HEK293 (cell line): Measurements from ENCODE around the gene GRM5.

ENCODE experiments used
- CTCF ChIA-PET: fragments of 350-600 bp; formaldehyde crosslinking; extraction: SDS; loops from one replicate; lab custom pipeline; 2021; ENCODE audit warnings: antibody characterized with exemption; lab: Yijun Ruan, JAX
- POLR2A ChIA-PET: fragments of 300-600 bp; formaldehyde crosslinking; extraction: SDS; loops from one replicate; lab custom pipeline; 2020; ENCODE audit warnings: antibody characterized with exemption, inconsistent platforms; lab: Yijun Ruan, JAX
- H3K27ac ChIP-seq: fragments of 200-500 bp; sonication (Bioruptor generic); 2 replicates; pipeline ENCODE4 v1.5.1; 2014; ENCODE audit warnings: low read depth, low read length, control low read depth, inconsistent platforms; ENCODE audit errors: extremely low read depth
- H3K36me3 ChIP-seq, 2 experiments: fragments of 200-500 bp in 1 of 2; sonication (Bioruptor generic) in 1 of 2; 1 replicate in 1 of 2; 2 replicates in 1 of 2; pipeline ENCODE4 v1.5.1; 2014 to 2017; ENCODE audit warnings: inconsistent platforms in 2 of 2, low read length in 2 of 2; ENCODE audit not compliant: control insufficient read depth in 2 of 2, insufficient read depth in 1 of 2
- H3K4me1 ChIP-seq: fragments of 200-500 bp; sonication (Bioruptor generic); 2 replicates; pipeline ENCODE4 v1.5.1; 2014; ENCODE audit warnings: mild to moderate bottlenecking, low read length, inconsistent platforms; ENCODE audit not compliant: control insufficient read depth, insufficient read depth
- H3K4me3 ChIP-seq: 2 replicates; pipeline ENCODE4 v1.5.1; 2011; ENCODE audit warnings: low read depth, mild to moderate bottlenecking, control low read depth, low read length, moderate library complexity
- H3K9me3 ChIP-seq: fragments of 200-500 bp; sonication (Bioruptor generic); 2 replicates; pipeline ENCODE4 v1.5.1; 2014; ENCODE audit warnings: low read depth, low read length, inconsistent platforms; ENCODE audit not compliant: control insufficient read depth, insufficient read depth
- ZFP3 ChIP-seq: fragments of 450-650 bp; formaldehyde crosslinking; IDR thresholded peaks from 2 replicates; pipeline ENCODE4 v1.5.1; 2016; ENCODE audit warnings: low read depth, missing biosample characterization, missing genetic modification characterization
- ZIC2 ChIP-seq: fragments of 450-650 bp; formaldehyde crosslinking; IDR thresholded peaks from 2 replicates; pipeline ENCODE4 v1.5.1; 2016; ENCODE audit warnings: missing biosample characterization, missing genetic modification characterization
- ZNF211 ChIP-seq: fragments of 450-650 bp; formaldehyde crosslinking; IDR thresholded peaks from 2 replicates; pipeline ENCODE4 v1.5.1; 2016; ENCODE audit warnings: low read depth, missing biosample characterization, missing genetic modification characterization
- ZNF24 ChIP-seq: fragments of 450-650 bp; formaldehyde crosslinking; IDR thresholded peaks from 2 replicates; pipeline ENCODE4 v1.5.1; 2016; ENCODE audit warnings: missing biosample characterization, missing genetic modification characterization
- ZNF302 ChIP-seq: fragments of 450-650 bp; formaldehyde crosslinking; IDR thresholded peaks from 2 replicates; pipeline ENCODE4 v1.5.1; 2016; ENCODE audit warnings: missing biosample characterization, missing genetic modification characterization, low read depth
- ZNF341 ChIP-seq: fragments of 450-650 bp; formaldehyde crosslinking; IDR thresholded peaks from 2 replicates; pipeline ENCODE4; 2016; ENCODE audit warnings: low read depth, missing biosample characterization, missing genetic modification characterization
- ZNF37A ChIP-seq: fragments of 450-650 bp; IDR thresholded peaks from 2 replicates; pipeline ENCODE4 v1.5.1; 2018; ENCODE audit warnings: missing biosample characterization, missing genetic modification characterization
- ZNF404 ChIP-seq: fragments of 450-650 bp; formaldehyde crosslinking; IDR thresholded peaks from 2 replicates; pipeline ENCODE4 v1.5.1; 2017; ENCODE audit warnings: missing biosample characterization, missing genetic modification characterization
- ZNF501 ChIP-seq: fragments of 450-650 bp; formaldehyde crosslinking; IDR thresholded peaks from 2 replicates; pipeline ENCODE4 v1.5.1; 2016; ENCODE audit warnings: missing biosample characterization, missing genetic modification characterization
- ZNF544 ChIP-seq: fragments of 450-650 bp; formaldehyde crosslinking; IDR thresholded peaks from 2 replicates; pipeline ENCODE4 v1.5.0; 2017; ENCODE audit warnings: missing biosample characterization, missing genetic modification characterization
- ZNF585B ChIP-seq: fragments of 450-650 bp; formaldehyde crosslinking; IDR thresholded peaks from 2 replicates; pipeline ENCODE4 v1.5.1; 2016; ENCODE audit warnings: missing biosample characterization, missing genetic modification characterization
- ZNF654 ChIP-seq: fragments of 450-650 bp; formaldehyde crosslinking; IDR thresholded peaks from 2 replicates; pipeline ENCODE4 v1.5.1; 2016; ENCODE audit warnings: low read depth, missing biosample characterization, missing genetic modification characterization
- ZNF660 ChIP-seq: fragments of 450-650 bp; IDR thresholded peaks from 2 replicates; pipeline ENCODE4 v1.5.1; 2018; ENCODE audit warnings: missing biosample characterization, mild to moderate bottlenecking, missing genetic modification characterization
- ZNF76 ChIP-seq: fragments of 450-650 bp; formaldehyde crosslinking; IDR thresholded peaks from 2 replicates; pipeline ENCODE4; 2016; ENCODE audit warnings: low read depth, missing biosample characterization, missing genetic modification characterization, borderline replicate concordance
- ZNF785 ChIP-seq: fragments of 450-650 bp; formaldehyde crosslinking; IDR thresholded peaks from 2 replicates; pipeline ENCODE4 v1.5.1; 2016; ENCODE audit warnings: missing biosample characterization, missing genetic modification characterization
- ZNF830 ChIP-seq: fragments of 450-650 bp; IDR thresholded peaks from 2 replicates; pipeline ENCODE4 v1.5.0; 2018; ENCODE audit warnings: missing biosample characterization, missing genetic modification characterization, low read depth, mild to moderate bottlenecking, moderate library complexity
- ZNF837 ChIP-seq: fragments of 450-650 bp; formaldehyde crosslinking; IDR thresholded peaks from 2 replicates; pipeline ENCODE4 v1.5.1; 2016; ENCODE audit warnings: missing biosample characterization, missing genetic modification characterization
- TF ChIP-seq, protein P1 (sequence below): fragments of 450-650 bp; formaldehyde crosslinking; IDR thresholded peaks from 2 replicates; pipeline ENCODE4 v1.5.1; 2016; ENCODE audit warnings: missing biosample characterization, missing genetic modification characterization
- TF ChIP-seq, protein P2 (sequence below): fragments of 450-650 bp; formaldehyde crosslinking; IDR thresholded peaks from 2 replicates; pipeline ENCODE4 v1.5.1; 2016; ENCODE audit warnings: missing biosample characterization, missing genetic modification characterization
- TF ChIP-seq, protein P3 (sequence below): fragments of 450-650 bp; formaldehyde crosslinking; IDR thresholded peaks from 2 replicates; pipeline ENCODE4 v1.5.1; 2016; ENCODE audit warnings: missing biosample characterization, missing genetic modification characterization
- TF ChIP-seq, protein P4 (sequence below): fragments of 450-650 bp; formaldehyde crosslinking; IDR thresholded peaks from 2 replicates; pipeline ENCODE4 v1.5.1; 2016; ENCODE audit warnings: missing biosample characterization, missing genetic modification characterization
- TF ChIP-seq, protein P5 (sequence below): sonication (generic); formaldehyde crosslinking; IDR thresholded peaks from 2 replicates; pipeline ENCODE4 v1.8.1; 2022; ENCODE audit warnings: mild to moderate bottlenecking, moderate library complexity, missing genetic modification reagents

GRM5 gene

DNA sequence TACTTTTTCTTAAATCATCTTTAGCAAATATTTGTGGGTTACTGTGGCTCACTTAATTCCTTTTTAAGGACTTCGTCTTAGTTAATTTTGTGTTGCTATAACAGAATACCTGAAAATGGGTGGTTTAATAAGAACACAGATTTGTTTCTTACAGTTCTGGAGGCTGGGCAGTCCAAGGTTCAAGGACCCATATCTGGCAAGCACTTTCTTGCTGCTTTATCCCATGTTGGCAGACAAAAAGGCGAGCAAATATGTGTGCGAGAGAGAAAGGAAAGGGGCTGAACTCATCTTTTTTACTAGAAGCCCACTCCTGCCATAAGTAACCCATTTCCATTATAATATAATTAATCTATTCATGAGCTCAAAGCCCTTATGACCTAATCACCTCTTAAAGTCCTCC is 246.2 kb downstream of the GRM5 start:
- Histone ChIP-seq H3K4me3 (no peak overlapping the region), H3K27ac (no peak overlapping the region), H3K4me1 (no peaks in the 10 kb centered on the region), H3K36me3 (no peaks in the 10 kb centered on the region), H3K9me3 (no peaks in the 10 kb centered on the region)
- TF ChIP-seq ZNF404 (tag by site-specific recombination) = no peak
- TF ChIP-seq ZNF585B = no peak
- TF ChIP-seq, protein P1, sequence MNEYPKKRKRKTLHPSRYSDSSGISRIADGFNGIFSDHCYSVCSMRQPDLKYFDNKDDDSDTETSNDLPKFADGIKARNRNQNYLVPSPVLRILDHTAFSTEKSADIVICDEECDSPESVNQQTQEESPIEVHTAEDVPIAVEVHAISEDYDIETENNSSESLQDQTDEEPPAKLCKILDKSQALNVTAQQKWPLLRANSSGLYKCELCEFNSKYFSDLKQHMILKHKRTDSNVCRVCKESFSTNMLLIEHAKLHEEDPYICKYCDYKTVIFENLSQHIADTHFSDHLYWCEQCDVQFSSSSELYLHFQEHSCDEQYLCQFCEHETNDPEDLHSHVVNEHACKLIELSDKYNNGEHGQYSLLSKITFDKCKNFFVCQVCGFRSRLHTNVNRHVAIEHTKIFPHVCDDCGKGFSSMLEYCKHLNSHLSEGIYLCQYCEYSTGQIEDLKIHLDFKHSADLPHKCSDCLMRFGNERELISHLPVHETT (tag by site-specific recombination) = no peak
- no peak for TF ChIP-seq ZNF302 (tag by site-specific recombination)
- no peak for TF ChIP-seq ZNF211 (tag by site-specific recombination)
- no peak for TF ChIP-seq ZNF660 (tag by site-specific recombination)
- ChIA-PET CTCF (no interaction called here), POLR2A (no interaction called here)

DNA sequence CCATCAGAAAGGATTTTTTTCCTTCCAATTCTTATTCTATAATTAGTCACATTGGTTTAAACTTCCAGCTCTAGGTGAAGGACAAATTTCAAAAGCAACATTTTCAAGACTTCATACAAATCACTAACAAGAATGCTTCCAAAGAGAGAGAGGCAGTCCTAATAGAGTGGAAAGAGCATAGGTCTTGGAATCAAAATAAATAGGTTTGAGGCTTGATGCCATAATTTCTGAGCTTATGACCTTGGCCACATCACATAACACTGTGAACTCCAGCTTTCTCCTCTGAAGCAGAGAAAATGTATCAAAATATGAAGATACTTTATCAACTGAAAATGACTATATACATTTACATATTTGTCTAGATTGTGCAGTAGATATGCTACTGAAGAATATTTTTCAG is 246.8 kb downstream of the GRM5 start:
- Histone ChIP-seq H3K4me3 (no peak overlapping the region), H3K27ac (no peak overlapping the region), H3K9me3 (no peaks in the 10 kb centered on the region), H3K4me1 (no peaks in the 10 kb centered on the region), H3K36me3 (no peaks in the 10 kb centered on the region)
- POLR2A ChIA-PET = no interaction called here
- TF ChIP-seq, protein P2, sequence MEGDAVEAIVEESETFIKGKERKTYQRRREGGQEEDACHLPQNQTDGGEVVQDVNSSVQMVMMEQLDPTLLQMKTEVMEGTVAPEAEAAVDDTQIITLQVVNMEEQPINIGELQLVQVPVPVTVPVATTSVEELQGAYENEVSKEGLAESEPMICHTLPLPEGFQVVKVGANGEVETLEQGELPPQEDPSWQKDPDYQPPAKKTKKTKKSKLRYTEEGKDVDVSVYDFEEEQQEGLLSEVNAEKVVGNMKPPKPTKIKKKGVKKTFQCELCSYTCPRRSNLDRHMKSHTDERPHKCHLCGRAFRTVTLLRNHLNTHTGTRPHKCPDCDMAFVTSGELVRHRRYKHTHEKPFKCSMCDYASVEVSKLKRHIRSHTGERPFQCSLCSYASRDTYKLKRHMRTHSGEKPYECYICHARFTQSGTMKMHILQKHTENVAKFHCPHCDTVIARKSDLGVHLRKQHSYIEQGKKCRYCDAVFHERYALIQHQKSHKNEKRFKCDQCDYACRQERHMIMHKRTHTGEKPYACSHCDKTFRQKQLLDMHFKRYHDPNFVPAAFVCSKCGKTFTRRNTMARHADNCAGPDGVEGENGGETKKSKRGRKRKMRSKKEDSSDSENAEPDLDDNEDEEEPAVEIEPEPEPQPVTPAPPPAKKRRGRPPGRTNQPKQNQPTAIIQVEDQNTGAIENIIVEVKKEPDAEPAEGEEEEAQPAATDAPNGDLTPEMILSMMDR (tag by site-specific recombination) = no peak
- TF ChIP-seq ZNF24 (tag by site-specific recombination) = no peak
- no peak for TF ChIP-seq ZIC2 (tag by site-specific recombination)
- TF ChIP-seq, protein P1 (tag by site-specific recombination) = no peak
- TF ChIP-seq ZNF341 = no peak
- no peak for TF ChIP-seq ZNF830 (tag by site-specific recombination)
- no peak for TF ChIP-seq ZNF837 (tag by site-specific recombination)
- TF ChIP-seq ZNF654 (tag by site-specific recombination) = no peak
- no peak for TF ChIP-seq ZNF544
- TF ChIP-seq ZNF76 (tag by site-specific recombination) = no peak
- TF ChIP-seq ZNF37A (tag by site-specific recombination) = no peak
- no peak for TF ChIP-seq ZNF785 (tag by site-specific recombination)
- TF ChIP-seq ZNF501 (tag by site-specific recombination) = no peak
- TF ChIP-seq, protein P3, sequence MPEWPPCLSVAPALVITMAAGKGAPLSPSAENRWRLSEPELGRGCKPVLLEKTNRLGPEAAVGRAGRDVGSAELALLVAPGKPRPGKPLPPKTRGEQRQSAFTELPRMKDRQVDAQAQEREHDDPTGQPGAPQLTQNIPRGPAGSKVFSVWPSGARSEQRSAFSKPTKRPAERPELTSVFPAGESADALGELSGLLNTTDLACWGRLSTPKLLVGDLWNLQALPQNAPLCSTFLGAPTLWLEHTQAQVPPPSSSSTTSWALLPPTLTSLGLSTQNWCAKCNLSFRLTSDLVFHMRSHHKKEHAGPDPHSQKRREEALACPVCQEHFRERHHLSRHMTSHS (tag by site-specific recombination) = no peak
- TF ChIP-seq ZFP3 (tag by site-specific recombination) = no peak
- TF ChIP-seq, protein P4, sequence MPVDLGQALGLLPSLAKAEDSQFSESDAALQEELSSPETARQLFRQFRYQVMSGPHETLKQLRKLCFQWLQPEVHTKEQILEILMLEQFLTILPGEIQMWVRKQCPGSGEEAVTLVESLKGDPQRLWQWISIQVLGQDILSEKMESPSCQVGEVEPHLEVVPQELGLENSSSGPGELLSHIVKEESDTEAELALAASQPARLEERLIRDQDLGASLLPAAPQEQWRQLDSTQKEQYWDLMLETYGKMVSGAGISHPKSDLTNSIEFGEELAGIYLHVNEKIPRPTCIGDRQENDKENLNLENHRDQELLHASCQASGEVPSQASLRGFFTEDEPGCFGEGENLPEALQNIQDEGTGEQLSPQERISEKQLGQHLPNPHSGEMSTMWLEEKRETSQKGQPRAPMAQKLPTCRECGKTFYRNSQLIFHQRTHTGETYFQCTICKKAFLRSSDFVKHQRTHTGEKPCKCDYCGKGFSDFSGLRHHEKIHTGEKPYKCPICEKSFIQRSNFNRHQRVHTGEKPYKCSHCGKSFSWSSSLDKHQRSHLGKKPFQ (tag by site-specific recombination) = no peak
- TF ChIP-seq, protein P5, sequence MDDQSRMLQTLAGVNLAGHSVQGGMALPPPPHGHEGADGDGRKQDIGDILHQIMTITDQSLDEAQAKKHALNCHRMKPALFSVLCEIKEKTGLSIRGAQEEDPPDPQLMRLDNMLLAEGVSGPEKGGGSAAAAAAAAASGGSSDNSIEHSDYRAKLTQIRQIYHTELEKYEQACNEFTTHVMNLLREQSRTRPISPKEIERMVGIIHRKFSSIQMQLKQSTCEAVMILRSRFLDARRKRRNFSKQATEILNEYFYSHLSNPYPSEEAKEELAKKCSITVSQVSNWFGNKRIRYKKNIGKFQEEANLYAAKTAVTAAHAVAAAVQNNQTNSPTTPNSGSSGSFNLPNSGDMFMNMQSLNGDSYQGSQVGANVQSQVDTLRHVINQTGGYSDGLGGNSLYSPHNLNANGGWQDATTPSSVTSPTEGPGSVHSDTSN (CRISPR knock-in tag) = no peak
- CTCF ChIA-PET = no interaction called here
